Activated CD4-positive, CD25-positive, alpha-beta regulatory T cell treated with anti-CD3 and anti-CD28 coated beads, Interleukin-2, amount 50 U/mL, for 24 hours (primary cell): ENCODE measurements around the gene TMEM88.
A peak's percentile ranks its signal among the peaks of the same experiment; 100 is the strongest.

Experiments used
- ATAC-seq, 2 donors: fragments of 150-1000 bp; cut with Tn5 transposase; one replicate each; pipeline ENCODE4 v1.10.0; 2021; ENCODE audit warnings: mild to moderate bottlenecking in 1 of 2, moderate library complexity in 1 of 2

The TMEM88 gene

GRCh38 chr17:7886227-7887037 is 31.6 kb downstream of the TMEM88 start:
- ATAC-seq = no peak

DNA sequence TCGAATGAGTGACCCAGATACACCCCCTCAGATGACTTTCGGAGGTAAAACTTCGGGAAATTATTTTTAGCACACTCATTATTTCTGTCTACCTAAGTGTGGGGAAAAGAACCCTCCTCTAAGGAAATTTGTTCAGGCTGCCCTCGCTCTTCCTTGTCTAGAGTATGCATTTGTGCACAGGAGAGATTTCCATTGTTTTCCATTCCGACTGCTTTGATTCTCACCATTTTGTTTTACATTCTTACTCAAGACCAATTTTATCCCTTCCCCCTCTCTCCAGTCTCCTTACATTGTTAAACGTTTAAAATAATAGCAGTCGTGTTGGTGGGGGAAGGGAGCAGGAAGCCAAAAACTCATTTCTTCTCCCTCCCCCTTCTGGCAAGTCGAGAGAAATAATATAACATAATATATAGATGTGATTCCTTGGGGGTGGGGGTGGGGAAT is 32.2 kb downstream of the TMEM88 start:
- peak in 1 of 2 donors; percentile 32 for ATAC-seq

DNA sequence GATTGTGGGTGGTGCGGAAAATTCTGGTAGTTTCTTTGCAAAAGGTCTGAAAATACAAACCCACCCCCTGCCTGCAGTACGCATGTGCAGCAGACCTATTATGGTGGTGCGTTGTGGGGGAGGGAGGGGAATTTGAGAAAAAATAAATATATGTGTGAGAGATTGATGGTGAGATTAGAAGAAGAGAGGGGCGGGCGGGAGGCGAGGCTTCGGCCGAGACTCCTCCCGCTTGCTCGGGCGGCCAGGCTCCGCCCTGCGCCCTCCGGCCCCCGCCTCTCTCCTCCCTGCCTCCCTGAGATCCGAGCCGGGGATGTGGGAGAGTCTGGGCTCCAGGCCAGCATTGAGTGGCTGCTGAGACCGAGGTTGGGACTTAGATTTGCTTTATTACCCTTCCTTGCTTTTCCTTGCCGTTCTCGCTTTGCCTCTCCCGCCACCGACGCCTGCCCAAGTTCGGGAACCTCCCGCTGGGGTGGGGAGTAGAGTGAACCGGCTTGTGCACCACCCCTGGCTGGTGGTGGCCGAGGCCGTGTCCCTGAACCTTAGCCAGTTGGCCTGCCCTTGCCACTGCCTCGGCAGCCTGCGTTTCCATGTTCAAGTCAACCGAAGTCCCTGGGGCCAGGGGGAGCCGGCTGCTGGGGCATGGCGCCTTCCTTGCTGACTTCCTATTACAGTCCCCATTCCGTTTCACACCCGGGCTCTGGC is 32.8 kb downstream of the TMEM88 start:
- ATAC-seq = peak; percentile 75 to 78

GRCh38 chr17:7888184-7888920 is 33.5 kb downstream of the TMEM88 start, which contains the start of gene CHD3:
TSS of gene CHD3 (plus strand) at chr17:7888789. CDS start at chr17:7889001, 212 bp downstream.
- no peak for ATAC-seq

DNA sequence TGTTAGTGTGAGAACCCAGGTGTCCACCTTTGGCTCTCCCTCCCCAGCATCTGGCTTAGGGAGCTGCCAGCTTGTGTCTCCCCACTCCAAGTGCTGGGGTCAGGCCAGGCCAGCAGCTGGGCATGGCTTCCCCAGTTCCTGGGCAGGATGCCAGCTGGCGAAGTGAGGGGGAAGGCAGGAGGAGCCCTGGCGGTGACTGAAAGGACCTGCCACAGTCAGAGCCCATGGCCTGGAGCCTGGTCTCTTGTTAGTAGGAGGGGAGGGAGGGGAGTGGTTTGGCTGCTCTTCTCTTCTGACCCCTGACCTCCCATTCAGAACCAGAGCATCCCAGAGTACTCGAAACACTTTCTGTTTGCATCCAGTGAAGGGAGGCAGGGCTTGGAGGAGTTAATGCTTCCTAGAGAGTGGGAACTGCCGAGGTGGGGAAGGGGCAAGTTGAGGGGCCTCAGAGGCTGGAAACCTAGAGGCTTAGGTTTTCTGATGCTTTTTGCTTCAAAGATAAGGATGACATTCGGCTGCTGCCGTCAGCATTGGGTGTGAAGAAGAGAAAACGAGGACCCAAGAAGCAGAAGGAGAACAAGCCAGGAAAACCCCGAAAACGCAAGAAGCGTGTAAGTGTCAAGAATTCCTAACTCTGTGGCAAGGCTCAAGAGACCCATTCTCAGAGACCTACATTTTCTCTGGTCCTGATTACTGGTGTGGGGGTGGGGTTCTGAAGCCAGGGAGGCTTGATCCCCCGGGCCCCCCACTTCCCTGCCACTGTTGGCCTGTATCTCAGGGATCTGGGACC is 34.5 kb downstream of the TMEM88 start:
- ATAC-seq = no peak

- ATAC-seq = no peak
Observed at GRCh38 chr17:7893187-7893880, 38.5 kb downstream of the TMEM88 start.

GRCh38 chr17:7894226-7894625 is 39.4 kb downstream of the TMEM88 start:
- ATAC-seq = no peak

GRCh38 chr17:7894866-7895265 is 40.0 kb downstream of the TMEM88 start:
- ATAC-seq = no peak

DNA sequence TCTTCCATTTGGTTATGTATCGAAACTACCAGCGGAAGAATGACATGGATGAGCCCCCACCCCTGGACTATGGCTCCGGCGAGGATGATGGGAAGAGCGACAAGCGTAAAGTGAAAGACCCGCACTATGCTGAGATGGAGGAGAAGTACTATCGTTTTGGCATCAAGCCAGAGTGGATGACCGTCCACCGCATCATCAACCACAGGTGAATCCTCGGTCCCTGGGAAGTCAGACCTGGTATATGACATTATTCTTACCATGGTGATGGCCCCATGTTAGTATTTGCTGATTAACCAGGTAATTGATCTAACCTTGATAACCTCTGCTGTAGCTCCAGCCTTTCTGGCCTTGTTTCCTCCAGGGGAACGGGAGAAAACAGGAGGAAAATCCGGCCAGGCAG is 42.2 kb downstream of the TMEM88 start:
- no peak for ATAC-seq

GRCh38 chr17:7897773-7898172 is 42.9 kb downstream of the TMEM88 start:
- ATAC-seq = peak; percentile 44 to 73

- no peak for ATAC-seq
Observed at GRCh38 chr17:7903154-7904103, 48.6 kb downstream of the TMEM88 start.
